ENCODE data around the gene PEX10.

- TF ChIP-seq CTCF (IDR thresholded peaks at IDR 0.05): no peak
- TF ChIP-seq POLR2A (IDR thresholded peaks at IDR 0.05): no peak
Observed at GRCh38 chr1:2376261-2376741, 36.1 kb downstream of the PEX10 start.
